GOT3 (cell line): ENCODE results near the gene SNRK.
"Not testable (repeated sequence)": the region's sequence is repeated elsewhere in the genome, so short reads cannot be mapped to it uniquely, and the experiment has no call there.

ENCODE experiments used
- DNase-seq: peaks from one replicate; lab custom pipeline; 2025; ENCODE audit warnings: mixed read lengths; lab: John Stamatoyannopoulos, UW

The SNRK gene

DNA sequence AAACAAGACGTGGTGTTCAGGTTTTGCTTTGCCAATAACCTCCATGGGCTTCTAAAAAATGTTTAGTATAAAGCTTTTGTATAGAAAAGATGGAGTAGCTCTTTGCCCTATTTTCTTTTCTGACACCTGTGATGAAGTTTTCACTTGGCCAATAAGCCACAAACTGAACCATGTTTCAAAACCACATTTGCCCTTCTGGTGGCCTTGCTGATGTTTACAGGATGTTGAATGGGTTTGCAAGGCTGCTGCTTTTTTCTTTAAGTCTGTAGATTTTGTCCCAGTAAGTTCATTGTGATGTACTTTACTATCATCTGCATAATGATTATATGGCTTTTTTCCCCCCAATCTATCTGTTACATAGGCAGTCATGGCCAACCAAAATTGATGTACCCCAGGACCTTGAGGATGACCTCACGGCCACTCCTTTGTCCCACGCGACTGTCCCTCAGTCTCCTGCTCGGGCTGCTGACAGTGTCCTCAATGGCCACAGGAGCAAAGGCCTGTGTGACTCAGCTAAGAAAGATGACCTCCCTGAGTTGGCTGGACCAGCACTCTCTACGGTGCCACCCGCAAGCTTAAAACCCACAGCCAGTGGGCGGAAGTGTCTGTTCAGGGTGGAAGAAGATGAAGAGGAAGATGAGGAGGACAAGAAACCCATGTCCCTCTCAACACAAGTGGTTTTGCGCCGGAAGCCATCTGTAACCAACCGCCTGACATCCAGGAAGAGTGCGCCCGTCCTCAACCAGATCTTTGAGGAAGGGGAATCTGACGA lies 60.8 kb downstream of the SNRK start:
- DNase-seq = no peak

DNA sequence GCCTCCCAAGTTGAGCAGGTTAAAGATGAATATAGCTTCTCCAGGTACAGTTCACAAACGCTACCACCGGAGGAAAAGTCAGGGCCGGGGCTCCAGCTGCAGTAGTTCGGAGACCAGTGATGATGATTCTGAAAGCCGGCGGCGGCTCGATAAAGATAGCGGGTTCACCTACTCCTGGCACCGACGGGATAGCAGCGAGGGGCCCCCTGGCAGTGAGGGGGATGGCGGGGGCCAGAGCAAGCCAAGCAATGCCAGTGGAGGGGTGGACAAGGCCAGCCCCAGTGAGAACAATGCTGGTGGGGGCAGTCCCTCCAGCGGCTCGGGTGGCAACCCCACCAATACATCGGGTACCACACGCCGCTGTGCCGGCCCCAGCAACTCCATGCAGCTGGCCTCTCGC lies 61.4 kb downstream of the SNRK start:
- DNase-seq = no peak

DNA sequence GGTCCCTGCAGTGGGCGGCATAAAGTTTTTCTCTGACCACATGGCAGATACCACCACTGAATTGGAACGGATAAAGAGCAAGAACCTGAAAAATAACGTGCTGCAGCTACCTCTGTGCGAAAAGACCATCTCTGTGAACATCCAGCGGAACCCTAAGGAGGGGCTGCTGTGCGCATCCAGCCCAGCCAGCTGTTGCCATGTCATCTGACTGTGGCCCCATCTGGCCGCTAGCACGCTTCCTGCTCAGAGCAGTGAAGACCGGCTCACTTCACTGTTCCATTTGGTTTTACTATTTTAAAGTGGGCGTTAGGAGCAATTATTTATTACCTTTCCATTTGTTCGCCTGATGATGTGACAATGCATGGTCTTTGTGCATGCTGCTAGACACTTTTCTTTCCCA lies 62.0 kb downstream of the SNRK start:
- DNase-seq = no peak

DNA sequence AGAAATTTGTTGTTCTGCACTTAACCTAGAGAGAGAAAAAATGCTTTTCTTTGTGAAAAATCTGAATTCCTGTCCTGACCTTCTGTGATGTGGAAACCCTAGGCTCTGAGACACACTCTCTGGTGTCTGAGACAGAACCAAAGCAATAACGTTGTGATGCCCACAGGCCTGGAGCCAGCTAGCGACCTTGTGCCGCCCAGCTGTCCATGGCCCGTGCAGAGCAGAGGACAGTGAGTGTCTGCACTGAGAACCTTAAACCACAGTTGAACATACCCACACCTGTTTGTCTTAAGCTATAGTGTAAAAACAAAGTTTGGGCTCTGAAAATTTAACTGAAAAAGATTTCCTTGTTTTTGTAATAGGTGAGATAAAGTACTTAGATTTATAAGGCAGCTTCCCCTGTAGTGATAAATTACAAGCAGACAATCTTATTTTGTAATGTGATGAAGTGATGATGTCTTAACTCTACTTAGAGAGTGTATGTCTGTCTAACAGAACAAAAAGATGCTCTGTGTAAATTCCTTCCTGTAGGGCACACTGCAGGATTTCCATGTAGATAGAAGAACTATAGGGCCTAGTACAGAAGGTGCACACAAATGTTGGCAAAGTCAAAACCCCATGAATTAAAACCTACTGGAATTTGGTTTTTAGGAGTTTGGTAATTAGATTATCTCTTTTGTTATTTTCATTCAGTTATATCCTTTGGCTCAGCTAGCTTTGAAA lies 62.7 kb downstream of the SNRK start:
- no peak for DNase-seq

DNA sequence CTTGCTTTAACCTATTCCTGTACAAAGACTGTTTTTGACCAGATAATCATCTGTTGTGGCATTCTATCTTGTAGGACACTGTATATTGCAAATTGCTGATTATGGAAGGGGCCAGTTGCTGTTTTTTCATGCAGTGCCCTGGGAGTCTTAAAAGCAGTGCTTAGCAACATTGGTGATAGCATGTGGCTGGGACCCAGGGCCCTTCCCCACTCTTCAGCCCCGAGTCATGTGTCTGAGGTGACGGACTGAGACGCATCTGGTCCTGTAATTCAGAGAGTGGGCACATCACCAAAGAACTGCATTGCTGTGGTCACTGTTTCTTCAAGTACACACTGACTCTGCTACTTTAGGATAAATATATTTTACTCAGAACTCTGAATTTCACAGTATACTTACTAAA lies 63.4 kb downstream of the SNRK start:
- no peak for DNase-seq

DNA sequence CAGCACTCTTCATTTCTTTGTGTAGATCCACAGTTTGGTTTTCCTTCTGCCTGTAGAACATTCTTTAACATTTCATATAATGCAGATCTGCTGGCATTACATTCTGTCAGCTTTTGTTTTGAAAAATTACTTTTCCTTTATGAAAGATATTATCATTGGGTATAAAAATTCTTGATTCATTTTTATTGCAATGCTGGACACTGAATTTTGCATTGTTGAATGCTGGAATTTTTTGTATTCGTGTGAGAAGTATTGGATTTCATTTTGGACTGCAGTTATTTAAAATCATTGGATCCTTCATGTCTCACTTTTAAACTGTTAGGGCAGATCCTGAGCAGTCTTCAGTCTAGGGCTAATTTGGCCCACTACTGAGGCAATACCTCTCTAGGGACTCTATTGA lies 67.1 kb downstream of the SNRK start:
- no peak for DNase-seq

DNA sequence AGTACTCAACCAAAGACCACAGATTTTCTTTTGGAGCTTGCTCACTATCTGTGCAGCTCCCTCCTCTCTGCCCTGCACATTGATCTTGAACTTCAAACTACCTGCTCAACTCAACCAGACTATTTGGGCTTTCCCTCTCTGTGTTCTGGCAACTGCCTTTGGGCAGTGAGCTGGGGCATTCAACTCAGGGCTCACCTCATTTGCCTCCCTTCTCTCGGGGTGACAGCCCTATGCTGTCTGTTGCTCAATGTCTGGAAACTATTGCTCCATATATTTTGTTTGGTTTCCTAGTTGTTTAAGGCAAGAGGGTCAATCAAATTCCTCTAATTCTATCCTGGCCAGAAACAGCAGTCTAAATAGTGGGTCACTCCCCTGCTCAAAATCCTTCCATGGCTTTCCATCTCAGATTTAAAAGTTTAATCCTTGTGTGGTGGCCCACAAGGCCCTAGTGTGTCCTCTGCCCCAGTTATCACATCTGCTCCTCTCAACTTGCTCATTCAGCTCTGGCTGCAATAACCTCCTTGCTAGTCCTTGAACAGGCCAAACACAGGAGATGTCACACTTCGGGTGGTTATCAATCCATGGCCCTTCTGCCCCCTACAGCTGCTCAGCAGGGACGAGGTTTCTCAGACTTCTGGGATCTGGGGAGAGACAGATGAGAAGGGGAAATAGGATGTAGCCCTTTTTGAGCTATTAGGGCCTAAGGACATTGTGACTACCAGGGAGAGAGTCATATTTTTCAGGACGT lies 67.8 kb downstream of the SNRK start:
- DNase-seq = no peak

DNA sequence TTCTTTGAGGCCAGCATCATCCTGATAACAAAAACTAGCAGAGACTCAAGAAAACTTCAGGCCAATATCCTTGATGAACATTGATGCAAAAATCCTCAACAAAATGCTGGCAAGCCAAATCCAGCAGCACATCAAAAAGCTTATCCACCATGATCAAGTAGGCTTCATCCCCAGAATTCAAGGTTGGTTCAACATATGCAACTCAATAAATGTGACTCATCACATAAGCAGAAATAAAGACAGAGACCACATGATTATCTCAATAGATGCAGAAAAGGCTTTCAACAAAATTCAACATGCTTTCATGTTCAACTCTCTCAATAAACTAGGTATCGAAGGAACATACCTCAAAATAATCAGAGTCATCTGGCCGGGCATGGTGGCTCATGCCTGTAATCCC lies 69.7 kb downstream of the SNRK start:
- DNase-seq = not testable (repeated sequence)

DNA sequence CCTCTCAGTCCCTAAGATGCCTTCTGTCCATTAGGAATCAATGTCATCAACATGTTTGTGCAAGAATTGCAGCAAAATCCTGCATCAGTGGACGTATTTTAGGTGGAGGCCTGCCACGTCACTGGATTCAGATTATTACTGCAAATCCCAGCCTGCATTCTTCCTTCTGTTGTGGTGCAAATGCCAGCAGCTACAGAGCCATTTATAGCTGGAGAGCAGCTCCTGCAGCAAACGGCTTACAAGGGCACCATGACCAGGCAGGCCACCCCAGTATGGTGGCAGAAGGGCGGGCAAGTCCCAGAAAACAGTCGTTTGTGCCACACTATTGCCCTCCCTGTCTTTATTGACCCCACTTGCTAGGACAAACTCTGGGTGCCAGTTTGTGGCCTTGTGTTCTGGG lies 74.7 kb downstream of the SNRK start:
- no peak for DNase-seq

DNA sequence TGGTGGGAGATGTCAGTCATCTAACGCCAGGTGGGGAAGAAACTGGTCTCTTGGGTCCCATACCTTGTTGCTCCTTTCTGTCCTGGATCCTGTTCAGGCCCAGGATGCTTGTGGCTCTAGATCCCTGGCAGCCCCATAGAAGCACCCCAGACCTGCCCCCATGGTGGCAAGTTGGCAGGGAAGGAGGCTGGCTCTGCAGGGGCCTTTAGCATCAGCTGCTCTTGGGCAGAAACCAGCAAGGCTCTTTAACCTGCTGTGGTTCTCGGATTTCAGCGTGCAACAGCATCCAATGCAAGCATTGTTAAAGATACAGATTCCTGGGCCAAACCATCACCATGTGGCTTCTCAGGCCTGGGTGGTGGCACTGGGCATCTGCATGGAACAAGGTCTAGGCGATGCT lies 75.8 kb downstream of the SNRK start:
- DNase-seq = no peak

DNA sequence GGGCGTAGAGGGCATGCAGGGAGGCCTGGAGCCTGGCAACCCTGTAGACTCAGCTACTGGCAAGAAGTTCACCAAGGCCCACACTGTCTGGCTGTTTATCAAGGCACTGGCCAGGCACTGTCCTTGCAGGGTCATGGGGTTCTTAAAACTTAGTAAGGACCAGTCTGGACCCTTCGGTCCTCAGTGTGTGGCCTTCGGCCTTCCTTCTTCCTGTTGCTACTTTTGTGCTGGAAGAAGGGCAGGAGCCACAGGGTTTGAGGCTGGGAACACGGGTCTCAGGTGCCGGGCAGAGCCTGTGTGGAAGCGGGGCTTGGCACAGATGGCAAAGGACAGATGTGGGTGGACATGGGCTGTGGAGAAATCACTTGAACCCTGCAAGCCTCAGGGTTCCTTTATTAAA lies 76.6 kb downstream of the SNRK start:
- DNase-seq = no peak

DNA sequence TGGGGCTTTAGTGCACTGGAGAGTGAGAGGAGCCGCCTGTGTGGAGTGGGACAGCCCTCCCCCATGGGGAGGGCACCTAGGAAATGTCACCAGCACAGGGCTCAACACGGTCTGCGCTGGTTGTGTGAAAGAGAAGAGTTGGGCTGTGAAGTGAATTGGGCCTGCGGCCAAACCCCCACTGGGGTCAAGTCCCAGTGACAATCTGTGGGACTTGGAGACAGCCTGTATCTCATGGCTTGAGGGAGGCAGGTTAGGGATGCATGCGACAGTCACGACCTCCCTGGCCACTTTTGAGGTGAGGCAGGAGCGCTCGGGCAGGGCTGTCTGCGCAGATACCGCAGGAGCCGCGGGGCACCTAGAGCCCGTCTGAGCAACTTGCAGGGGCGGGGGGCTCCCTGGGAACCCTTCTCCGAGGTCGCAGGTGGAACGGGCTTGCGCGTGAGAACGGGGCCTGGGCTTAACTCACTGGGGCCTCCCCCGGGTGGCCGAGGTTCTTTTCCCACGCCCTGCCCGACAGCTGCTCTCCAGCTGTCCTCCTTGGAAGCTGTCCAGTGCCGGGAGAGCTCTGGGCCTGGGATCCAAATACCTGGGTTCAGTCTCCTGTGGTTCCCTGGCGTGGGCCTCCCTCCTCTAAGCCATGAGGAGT lies 77.4 kb downstream of the SNRK start:
- no peak for DNase-seq

DNA sequence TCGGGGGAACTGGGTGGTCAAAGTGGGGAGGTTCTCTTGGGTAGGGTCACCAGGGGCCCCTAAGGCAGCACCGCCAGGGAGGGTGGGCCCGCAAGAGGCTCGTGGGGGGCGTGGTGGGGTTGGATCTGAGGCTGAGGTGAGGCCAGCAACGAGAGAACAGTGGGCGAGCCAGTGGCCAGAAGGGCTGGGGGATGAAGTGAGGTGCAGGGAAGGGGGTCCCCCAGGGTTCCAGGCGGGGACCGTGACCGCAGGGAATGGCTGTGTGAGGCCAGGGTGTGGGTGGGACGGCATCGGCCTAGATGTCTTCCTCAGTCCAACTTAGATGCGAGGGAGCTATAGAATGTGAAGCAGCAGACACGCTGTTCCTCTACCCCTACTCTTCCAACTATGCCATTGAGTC lies 78.2 kb downstream of the SNRK start:
- no peak for DNase-seq

DNA sequence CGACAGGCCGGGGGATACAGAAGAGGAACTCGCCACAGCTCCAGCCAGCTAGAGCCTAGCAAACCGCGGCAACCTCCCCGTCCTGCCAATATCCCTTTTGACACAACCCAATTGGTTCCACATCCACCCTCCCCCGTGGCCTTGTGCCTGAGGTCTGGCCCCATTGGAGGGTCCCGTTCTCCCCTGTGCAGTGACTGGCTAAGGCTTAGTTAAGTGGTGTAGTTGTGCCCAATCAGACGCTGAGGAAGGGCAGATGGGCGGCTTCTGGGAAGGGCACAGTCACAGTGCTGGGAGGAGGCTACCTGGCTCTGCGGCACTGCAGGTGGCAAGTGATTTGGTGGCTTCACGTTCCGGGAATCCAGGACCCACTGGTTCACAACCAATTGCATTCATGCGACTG lies 78.6 kb downstream of the SNRK start:
- DNase-seq = no peak

DNA sequence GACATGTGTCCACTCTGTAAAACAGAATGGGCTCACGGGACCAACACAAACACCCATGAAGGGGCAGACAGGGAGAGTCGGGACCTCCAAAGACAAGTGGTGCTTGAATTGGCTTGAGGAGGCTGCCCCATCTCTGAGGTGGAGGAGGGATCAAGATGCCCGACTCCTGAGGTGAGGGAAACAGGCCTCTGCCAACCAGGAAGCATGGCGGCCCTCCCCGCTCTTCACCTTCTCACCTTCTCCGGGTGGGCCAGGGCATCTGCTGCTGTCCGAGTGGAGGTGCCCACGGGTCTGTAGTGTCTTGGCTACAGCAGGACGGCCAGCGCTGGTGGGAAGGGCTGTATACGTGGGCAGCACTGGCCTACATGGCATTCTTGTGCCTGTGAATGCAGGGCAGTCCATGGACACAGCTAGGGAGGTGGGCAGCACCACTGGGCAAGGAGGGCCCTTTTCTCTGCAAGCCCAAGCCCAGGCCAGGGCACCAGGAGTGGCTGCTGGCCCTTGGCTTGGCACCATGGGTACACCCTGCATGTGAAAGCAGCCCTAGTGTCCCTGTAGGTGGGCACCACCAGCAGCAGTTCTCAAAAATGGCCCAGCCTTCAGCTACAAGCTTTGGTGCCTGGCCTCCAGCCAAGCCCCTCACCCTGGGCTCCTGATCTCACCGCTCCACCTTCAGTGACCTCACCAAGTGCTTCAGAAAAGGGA lies 79.4 kb downstream of the SNRK start:
- no peak for DNase-seq

DNA sequence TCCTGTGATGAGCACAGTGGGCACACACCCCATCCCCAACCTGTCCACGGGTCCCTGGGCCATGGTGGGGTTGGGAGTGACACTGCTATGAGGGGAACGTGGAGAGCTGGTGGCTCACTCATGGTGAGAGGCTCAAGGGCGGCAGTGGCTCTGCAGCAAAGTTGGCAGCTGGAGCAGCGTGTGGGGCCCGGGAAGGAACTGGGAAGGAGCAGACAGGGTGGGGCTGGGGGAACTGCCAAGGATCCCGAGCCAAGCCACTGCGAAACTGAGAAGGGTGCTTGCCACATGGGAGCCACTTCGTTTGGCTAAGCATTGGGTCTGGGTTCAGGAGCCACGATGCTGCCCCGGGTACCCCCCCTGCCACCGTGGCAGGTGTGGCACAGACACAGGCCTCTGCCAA lies 80.1 kb downstream of the SNRK start:
- no peak for DNase-seq

DNA sequence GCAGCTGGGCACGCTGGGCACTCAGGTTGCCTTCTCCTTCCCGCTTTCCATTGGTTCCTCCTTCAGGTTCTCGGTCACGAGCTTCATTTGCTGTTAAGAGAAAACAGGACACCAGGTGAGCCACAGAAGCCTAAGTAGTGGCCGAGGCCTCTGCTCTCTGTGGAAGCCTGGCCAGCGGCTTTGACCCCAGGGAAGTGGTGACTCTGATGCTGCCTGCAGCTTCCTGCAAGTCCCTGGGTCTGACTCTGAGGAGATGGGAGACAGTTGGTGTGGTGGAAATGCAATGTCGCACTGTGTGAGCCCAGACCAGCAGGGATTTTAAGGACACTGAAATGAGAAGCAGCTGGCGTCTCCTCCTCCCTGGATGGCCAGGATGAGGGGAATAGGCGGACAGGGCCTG lies 80.5 kb downstream of the SNRK start:
- no peak for DNase-seq

DNA sequence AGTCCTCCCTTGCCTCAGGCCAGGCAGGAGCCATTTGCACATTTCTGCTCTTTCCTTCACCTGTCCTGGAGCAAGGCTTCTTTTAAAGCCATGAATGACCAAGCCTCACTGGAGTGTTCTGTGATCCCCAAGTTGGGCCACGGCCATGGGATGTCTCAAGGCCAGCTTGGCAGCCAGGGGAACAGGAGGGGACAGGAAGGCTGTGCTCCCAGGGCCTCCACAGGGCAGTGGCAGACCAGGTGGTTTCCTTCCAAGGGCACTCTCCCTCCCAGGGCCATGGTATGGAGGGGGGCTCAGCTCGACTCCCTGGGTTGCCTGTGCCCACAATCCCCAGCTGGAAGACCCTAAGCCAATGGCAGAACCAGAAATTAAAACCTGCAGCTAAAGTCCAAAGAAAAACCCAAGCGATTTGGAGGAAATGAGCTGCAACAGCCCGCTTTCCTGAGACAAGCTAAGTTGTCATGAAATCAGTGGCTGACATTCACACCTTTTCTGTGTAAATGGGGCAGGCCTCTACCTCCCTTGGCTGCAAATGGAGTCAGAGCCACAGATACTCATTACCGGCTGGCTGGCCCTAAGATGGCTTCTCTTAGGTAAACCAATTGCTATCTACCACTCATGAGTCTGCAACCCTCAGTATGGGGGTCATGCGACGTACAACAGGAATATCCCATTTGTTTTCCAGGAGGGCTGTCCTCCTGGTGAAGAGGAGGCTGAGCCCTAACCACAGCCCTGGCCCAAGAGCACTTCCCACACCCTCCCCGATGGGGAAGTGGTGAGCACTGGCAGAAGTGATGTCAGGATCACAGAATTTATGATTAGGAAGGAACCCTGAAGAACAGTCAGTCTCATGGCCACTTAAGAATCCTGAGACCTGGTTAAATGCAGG lies 83.3 kb downstream of the SNRK start:
- DNase-seq = no peak

DNA sequence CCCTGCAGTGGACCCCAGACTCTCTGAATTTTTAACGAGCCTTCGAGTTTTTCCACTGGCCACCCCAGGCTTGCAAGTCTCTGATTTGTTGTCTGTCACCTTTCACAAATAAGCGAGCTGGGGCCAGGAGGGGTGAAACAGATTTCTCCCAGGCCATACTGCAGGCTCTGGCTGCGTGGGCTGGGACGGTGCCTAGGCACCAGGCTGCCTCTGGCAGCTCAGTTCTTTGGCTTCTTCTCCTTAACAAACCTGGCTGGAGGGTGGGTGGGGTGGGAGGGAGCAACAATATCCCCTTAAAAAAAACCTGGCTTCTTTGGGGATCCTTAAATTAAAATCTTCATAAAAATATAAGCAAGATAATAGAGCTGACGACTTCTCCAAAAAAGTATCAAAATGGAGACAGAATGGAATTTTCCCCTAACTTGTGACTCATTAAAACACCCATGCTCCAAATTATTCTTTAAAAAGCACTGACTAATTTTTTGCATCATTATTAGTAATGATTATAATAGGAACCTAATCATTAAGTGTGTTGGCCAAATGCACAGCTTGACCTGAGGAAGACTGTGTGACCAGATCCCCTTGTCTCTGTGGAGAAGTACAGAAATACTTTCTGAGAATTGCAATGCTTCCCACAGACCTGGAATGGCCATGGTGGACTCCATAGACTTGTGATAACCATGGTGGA lies 84.1 kb downstream of the SNRK start:
- no peak for DNase-seq

DNA sequence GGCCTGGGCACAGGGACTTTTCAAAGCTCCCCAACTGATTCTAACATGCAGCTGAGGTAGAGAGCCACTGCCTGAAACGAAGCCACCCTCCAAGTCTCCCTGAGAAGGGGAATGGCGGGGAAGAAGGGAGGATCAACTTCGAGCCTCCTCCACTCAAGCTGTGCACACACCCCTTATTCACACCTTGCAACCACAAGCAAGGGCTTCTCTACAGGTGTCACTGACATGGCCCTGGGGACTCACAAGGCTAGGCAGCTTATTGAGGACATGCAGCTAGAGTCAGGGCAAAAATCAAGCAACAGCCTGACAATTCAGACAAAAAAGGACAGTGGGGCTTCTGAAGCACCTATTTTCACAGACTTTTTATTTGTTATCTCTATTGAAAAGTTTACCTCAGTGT lies 85.2 kb downstream of the SNRK start:
- no peak for DNase-seq
